ENCODE data around the gene SNCAIP. TPM values are rescaled to one million over a fixed set of nuclear protein-coding genes. Genes with fewer than 3 reads are reported as not detected.

Gene SNCAIP
- total RNA-seq, result not detected

GRCh38 chr5:122311961-122312590 is at the start of gene SNCAIP:
Gene SNCAIP, plus strand, starts transcription at chr5:122312237. Its CDS starts 78,898 bp downstream, at chr5:122391135.
- Mint-ChIP-seq H3K4me3 (no peak within 1 kb of the TSS), H3K9me3 (no peaks in the 10 kb centered on the region), H3K4me1 (no peaks in the 10 kb centered on the region), H3K27me3 (peaks cover 51% of the 10 kb centered on the region), H3K27ac (no peak within 1 kb of the TSS), H3K36me3 (ENCODE audit: low read depth) (no peaks in the 10 kb centered on the region)
- ATAC-seq (replicated peaks), result no peak

- no peaks in the 10 kb centered on the region for H3K4me1 Mint-ChIP-seq
- H3K27ac Mint-ChIP-seq, result no peak overlapping the region
- ATAC-seq (replicated peaks), result no peak
- H3K36me3 Mint-ChIP-seq (ENCODE audit: low read depth), result no peaks in the 10 kb centered on the region
- H3K4me3 Mint-ChIP-seq, result no peak overlapping the region
- H3K9me3 Mint-ChIP-seq, result peaks cover 20% of the 10 kb centered on the region
- H3K27me3 Mint-ChIP-seq, result peaks cover 13% of the 10 kb centered on the region
Measured at GRCh38 chr5:122263352-122264030, 48.5 kb upstream of the SNCAIP start.

GRCh38 chr5:122264610-122265009 is 47.4 kb upstream of the SNCAIP start:
- peaks cover 13% of the 10 kb centered on the region for H3K9me3 Mint-ChIP-seq
- no peaks in the 10 kb centered on the region for H3K4me1 Mint-ChIP-seq
- no peaks in the 10 kb centered on the region for H3K36me3 Mint-ChIP-seq (ENCODE audit: low read depth)
- H3K27me3 Mint-ChIP-seq, result peaks cover 13% of the 10 kb centered on the region
- no peak for ATAC-seq (replicated peaks)
- H3K27ac Mint-ChIP-seq, result no peak overlapping the region
- no peak overlapping the region for H3K4me3 Mint-ChIP-seq

GRCh38 chr5:122267185-122267584 is 44.9 kb upstream of the SNCAIP start:
- H3K4me3 Mint-ChIP-seq, result no peak overlapping the region
- no peak for ATAC-seq (replicated peaks)
- H3K36me3 Mint-ChIP-seq (ENCODE audit: low read depth), result no peaks in the 10 kb centered on the region
- H3K4me1 Mint-ChIP-seq, result no peaks in the 10 kb centered on the region
- H3K27ac Mint-ChIP-seq, result no peak overlapping the region
- peaks cover 13% of the 10 kb centered on the region for H3K27me3 Mint-ChIP-seq
- H3K9me3 Mint-ChIP-seq, result peaks cover 14% of the 10 kb centered on the region

GRCh38 chr5:122273696-122274095 is 38.3 kb upstream of the SNCAIP start:
- no peak overlapping the region for H3K4me3 Mint-ChIP-seq
- ATAC-seq (replicated peaks), result no peak
- H3K36me3 Mint-ChIP-seq (ENCODE audit: low read depth), result no peaks in the 10 kb centered on the region

GRCh38 chr5:122283592-122283991 is 28.4 kb upstream of the SNCAIP start:
- Mint-ChIP-seq H3K4me3 (no peak overlapping the region), H3K27me3 (no peaks in the 10 kb centered on the region), H3K36me3 (ENCODE audit: low read depth) (no peaks in the 10 kb centered on the region), H3K4me1 (no peaks in the 10 kb centered on the region), H3K27ac (no peak overlapping the region), H3K9me3 (peaks cover 9% of the 10 kb centered on the region)
- ATAC-seq (replicated peaks), result no peak

More at GRCh38 chr5:122273696-122274095, 38.3 kb upstream of the SNCAIP start:
- Mint-ChIP-seq H3K27ac (no peak overlapping the region), H3K27me3 (no peaks in the 10 kb centered on the region), H3K4me1 (no peaks in the 10 kb centered on the region), H3K9me3 (peaks cover 5% of the 10 kb centered on the region)

GRCh38 chr5:122286541-122286940 is 25.5 kb upstream of the SNCAIP start:
- Mint-ChIP-seq H3K4me1 (no peaks in the 10 kb centered on the region), H3K36me3 (ENCODE audit: low read depth) (no peaks in the 10 kb centered on the region), H3K27ac (no peak overlapping the region), H3K4me3 (no peak overlapping the region), H3K27me3 (no peaks in the 10 kb centered on the region), H3K9me3 (peaks cover 8% of the 10 kb centered on the region)
- no peak for ATAC-seq (replicated peaks)

GRCh38 chr5:122287101-122287500 is 24.9 kb upstream of the SNCAIP start:
- no peaks in the 10 kb centered on the region for H3K36me3 Mint-ChIP-seq (ENCODE audit: low read depth)
- H3K4me1 Mint-ChIP-seq, result no peaks in the 10 kb centered on the region
- no peak for ATAC-seq (replicated peaks)
- H3K4me3 Mint-ChIP-seq, result no peak overlapping the region
- H3K9me3 Mint-ChIP-seq, result peaks cover 5% of the 10 kb centered on the region
- H3K27me3 Mint-ChIP-seq, result peaks cover 3% of the 10 kb centered on the region
- H3K27ac Mint-ChIP-seq, result no peak overlapping the region

- Mint-ChIP-seq H3K36me3 (ENCODE audit: low read depth) (no peaks in the 10 kb centered on the region), H3K4me1 (no peaks in the 10 kb centered on the region), H3K27ac (no peak overlapping the region), H3K27me3 (peaks cover 10% of the 10 kb centered on the region), H3K4me3 (no peak overlapping the region), H3K9me3 (no peaks in the 10 kb centered on the region)
- no peak for ATAC-seq (replicated peaks)
Measured at GRCh38 chr5:122291000-122291901, 20.8 kb upstream of the SNCAIP start.

- Mint-ChIP-seq H3K4me3 (no peak overlapping the region), H3K27ac (no peak overlapping the region), H3K9me3 (no peaks in the 10 kb centered on the region), H3K36me3 (ENCODE audit: low read depth) (no peaks in the 10 kb centered on the region), H3K4me1 (no peaks in the 10 kb centered on the region), H3K27me3 (peaks cover 10% of the 10 kb centered on the region)
- no peak for ATAC-seq (replicated peaks)
Measured at GRCh38 chr5:122292332-122292731, 19.7 kb upstream of the SNCAIP start.

- Mint-ChIP-seq H3K4me3 (no peak overlapping the region), H3K36me3 (ENCODE audit: low read depth) (no peaks in the 10 kb centered on the region), H3K27ac (no peak overlapping the region), H3K9me3 (peaks cover under 1% of the 10 kb centered on the region), H3K27me3 (peaks cover 10% of the 10 kb centered on the region), H3K4me1 (no peaks in the 10 kb centered on the region)
- no peak for ATAC-seq (replicated peaks)
Measured at GRCh38 chr5:122295138-122295537, 16.9 kb upstream of the SNCAIP start.

- no peaks in the 10 kb centered on the region for H3K36me3 Mint-ChIP-seq (ENCODE audit: low read depth)
- H3K4me1 Mint-ChIP-seq, result no peaks in the 10 kb centered on the region
- H3K27me3 Mint-ChIP-seq, result peaks cover 9% of the 10 kb centered on the region
- H3K27ac Mint-ChIP-seq, result no peak overlapping the region
- no peak overlapping the region for H3K4me3 Mint-ChIP-seq
- peaks cover 4% of the 10 kb centered on the region for H3K9me3 Mint-ChIP-seq
- ATAC-seq (replicated peaks), result no peak
Measured at GRCh38 chr5:122296871-122297270, 15.2 kb upstream of the SNCAIP start.

- no peak for ATAC-seq (replicated peaks)
- H3K36me3 Mint-ChIP-seq (ENCODE audit: low read depth), result no peaks in the 10 kb centered on the region
- H3K27me3 Mint-ChIP-seq, result peaks cover 6% of the 10 kb centered on the region
- H3K9me3 Mint-ChIP-seq, result peaks cover 4% of the 10 kb centered on the region
- H3K27ac Mint-ChIP-seq, result no peak overlapping the region
- no peak overlapping the region for H3K4me3 Mint-ChIP-seq
- H3K4me1 Mint-ChIP-seq, result no peaks in the 10 kb centered on the region
Measured at GRCh38 chr5:122297587-122298298, 14.3 kb upstream of the SNCAIP start.

GRCh38 chr5:122300374-122300773 is 11.7 kb upstream of the SNCAIP start:
- Mint-ChIP-seq H3K4me3 (no peak overlapping the region), H3K9me3 (peaks cover 4% of the 10 kb centered on the region), H3K36me3 (ENCODE audit: low read depth) (no peaks in the 10 kb centered on the region), H3K27me3 (no peaks in the 10 kb centered on the region), H3K27ac (no peak overlapping the region), H3K4me1 (no peaks in the 10 kb centered on the region)
- ATAC-seq (replicated peaks), result no peak
